OCI-LY1 (cell line): ENCODE data around the gene INKA2.

ENCODE experiments used
- CTCF ChIP-seq: fragments of 200-600 bp; sonication (generic), shearing (Covaris generic); IDR thresholded peaks from 2 replicates; pipeline ENCODE4 v1.5.1; 2017; ENCODE audit warnings: mild to moderate bottlenecking, antibody characterized with exemption, low read length, moderate library complexity, mixed read lengths
- EZH2 ChIP-seq: fragments of 200-600 bp; sonication (generic), shearing (Covaris generic); IDR thresholded peaks from 2 replicates; pipeline ENCODE4 v1.8.0; 2017; ENCODE audit warnings: borderline replicate concordance, mixed run types, mild to moderate bottlenecking, antibody characterized with exemption, low read length, moderate library complexity, mixed read lengths

GRCh38 chr1:111762332-111762731 lies 23.1 kb upstream of the INKA2 start:
- no peak for TF ChIP-seq CTCF
- no peak for TF ChIP-seq EZH2
